GM23248 (cell line): ENCODE results near the gene MISP. TPM values are rescaled to one million over a fixed set of nuclear protein-coding genes. Genes with fewer than 3 reads are reported as not detected.
A peak's percentile ranks its signal among the peaks of the same experiment; 100 is the strongest.

ENCODE experiments used
- DNase-seq: peaks from one replicate; pipeline ENCODE4 v3.0.0-alpha.2; 2015
- H2AFZ ChIP-seq: fragments of 200-600 bp; sonication (generic); 2 replicates; pipeline ENCODE4 v1.6.1; 2016; ENCODE audit warnings: antibody characterized with exemption
- H3F3A ChIP-seq: fragments of 200-600 bp; sonication (generic); 2 replicates; pipeline ENCODE4 v1.6.1; 2016; ENCODE audit warnings: mild to moderate bottlenecking, antibody characterized with exemption, mixed run types; ENCODE audit not compliant: insufficient read depth
- H3K27ac ChIP-seq: fragments of 200-600 bp; sonication (generic); 2 replicates; pipeline ENCODE4 v1.5.1; 2016; ENCODE audit warnings: mild to moderate bottlenecking
- H3K27me3 ChIP-seq: fragments of 200-600 bp; sonication (generic); replicated peaks from 2 replicates; pipeline ENCODE4 v1.6.1; 2016; ENCODE audit warnings: mild to moderate bottlenecking; ENCODE audit not compliant: insufficient read depth
- H3K36me3 ChIP-seq: fragments of 200-600 bp; sonication (generic); 2 replicates; pipeline ENCODE4 v1.6.1; 2016; ENCODE audit warnings: low read depth, mild to moderate bottlenecking
- H3K4me1 ChIP-seq: fragments of 200-600 bp; sonication (generic); 2 replicates; pipeline ENCODE4 v1.6.1; 2016; ENCODE audit warnings: mild to moderate bottlenecking; ENCODE audit not compliant: insufficient read depth
- H3K4me2 ChIP-seq: fragments of 200-600 bp; sonication (generic); one replicate; pipeline ENCODE4 v1.6.1; 2016; ENCODE audit warnings: mild to moderate bottlenecking; ENCODE audit not compliant: unreplicated experiment
- H3K4me3 ChIP-seq: fragments of 200-600 bp; sonication (generic); 2 replicates; pipeline ENCODE4 v1.5.1; 2016; ENCODE audit warnings: mild to moderate bottlenecking
- H3K79me2 ChIP-seq: fragments of 200-600 bp; sonication (generic); 2 replicates; pipeline ENCODE4 v1.6.1; 2016; ENCODE audit warnings: mild to moderate bottlenecking; ENCODE audit not compliant: insufficient read depth
- H3K9ac ChIP-seq: fragments of 200-600 bp; sonication (generic); 2 replicates; pipeline ENCODE4 v1.6.1; 2016; ENCODE audit warnings: mild to moderate bottlenecking
- H3K9me2 ChIP-seq: fragments of 200-600 bp; sonication (generic); 2 replicates; pipeline ENCODE4 v1.6.1; 2016; ENCODE audit warnings: mixed run types, mild to moderate bottlenecking, moderate library complexity; ENCODE audit not compliant: insufficient read depth
- H3K9me3 ChIP-seq: fragments of 200-600 bp; sonication (generic); one replicate; pipeline ENCODE4 v1.6.1; 2017; ENCODE audit warnings: low read depth
- H4K20me1 ChIP-seq: fragments of 200-600 bp; sonication (generic); 2 replicates; pipeline ENCODE4 v1.6.0; 2016; ENCODE audit not compliant: insufficient read depth
- EZH2 ChIP-seq: fragments of 200-600 bp; sonication (generic); IDR thresholded peaks from 2 replicates; pipeline ENCODE4 v1.6.1; 2018; ENCODE audit warnings: antibody characterized with exemption, mild to moderate bottlenecking; ENCODE audit not compliant: insufficient read depth, poor library complexity, severe bottlenecking
- EZH2phosphoT487 ChIP-seq: fragments of 200-600 bp; sonication (generic); IDR thresholded peaks from 2 replicates; pipeline ENCODE4 v1.6.1; 2018; ENCODE audit warnings: antibody characterized with exemption, moderate library complexity, mild to moderate bottlenecking, low read depth; ENCODE audit not compliant: insufficient read depth
- WGBS, 2 experiments: methylation state at CpG; one replicate each; pipeline ENCODE4 v1.1.6; 2015 to 2017; ENCODE audit warnings: low lambda C conversion rate in 2 of 2, low coverage in 1 of 2; ENCODE audit errors: missing lambda C conversion rate in 2 of 2; 5-methylcytosine and 5-hydroxymethylcytosine counted together
- in situ Hi-C: fragments of 300-500 bp; cut with MboI; formaldehyde crosslinking; loops from 2 replicates; pipeline ENCODE4 v1.15.0; 2020
- polyA plus RNA-seq: library from polyadenylated mRNA; unstranded; fragments of >200 nt; fragmentation: Nextera tagmentation; extraction: Ambion mirVana; gene quantifications from 2 replicates; pipeline ENCODE4 v1.2.1, GENCODE V29; 2016
- total RNA-seq: library from RNA; depleted of rRNA; stranded (reverse); fragments of >200 nt; shearing (Covaris generic); gene quantifications from 2 replicates; pipeline ENCODE4 v1.2.3, GENCODE V29; 2014

The MISP gene
- total and polyA plus RNA-seq, 2 experiments from 2014 or later: not detected

DNA sequence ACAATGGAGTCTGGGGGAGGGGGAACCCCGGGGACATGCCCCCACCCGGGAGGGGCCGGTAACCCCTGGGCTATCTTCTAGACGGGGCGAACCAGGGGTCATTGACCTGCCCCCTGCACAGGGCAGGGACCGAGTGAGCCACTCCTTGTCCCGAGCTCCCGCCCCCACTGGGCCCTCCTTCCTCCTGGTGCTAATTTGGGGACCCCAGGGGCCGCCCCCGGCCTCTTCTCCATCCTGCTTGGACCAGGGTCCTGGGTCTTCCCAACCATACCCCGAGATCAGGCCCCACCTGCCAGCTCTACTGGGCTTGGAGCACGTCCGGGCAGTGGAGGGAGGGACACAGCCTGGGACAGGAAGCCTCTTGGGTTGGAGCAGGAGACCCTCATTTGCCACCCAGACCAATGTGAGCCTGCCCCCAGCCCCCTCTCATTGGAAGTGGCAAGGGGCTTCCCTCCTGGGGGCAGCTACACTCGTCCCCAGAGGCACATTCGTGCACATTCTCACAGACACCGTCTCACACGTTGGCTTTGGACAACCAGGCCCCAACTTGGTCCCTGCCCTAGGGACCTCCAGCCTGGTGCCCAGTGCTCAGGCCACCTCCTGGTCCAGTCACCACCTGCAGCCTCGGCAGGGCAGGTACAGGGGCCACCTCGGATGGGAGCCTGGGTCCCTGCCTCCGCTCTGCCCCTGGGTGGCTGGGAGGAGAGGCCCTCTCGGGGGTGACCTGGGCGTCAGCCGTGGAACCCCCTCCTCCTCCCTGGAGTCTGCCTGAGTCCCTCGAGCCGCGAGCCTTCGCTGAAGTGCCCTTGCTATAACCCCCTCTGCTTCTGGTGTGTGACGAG, 3.3 kb upstream of the MISP start:
- Histone ChIP-seq H4K20me1 (no peaks in the 10 kb centered on the region), H3K27me3 (no peaks in the 10 kb centered on the region), H3K4me3 (no peak overlapping the region), H3K36me3 (no peaks in the 10 kb centered on the region), H3K9ac (no peak overlapping the region), H2AFZ (no peak overlapping the region), H3K9me2 (no peaks in the 10 kb centered on the region), H3K9me3 (no peaks in the 10 kb centered on the region), H3K4me2 (no peak overlapping the region), H3F3A (no peaks in the 10 kb centered on the region), H3K4me1 (peaks cover 10% of the 10 kb centered on the region; the same call in 1 of the 2 replicates), H3K27ac (no peak overlapping the region), H3K79me2 (no peaks in the 10 kb centered on the region)
- no peak for DNase-seq
- in situ Hi-C loops: no loop called here
- TF ChIP-seq EZH2: no peak
- TF ChIP-seq EZH2phosphoT487: no peak
- 90 to 91% methylated on average over 26 to 28 of the region's 28 CpGs for WGBS, 2 experiments

DNA sequence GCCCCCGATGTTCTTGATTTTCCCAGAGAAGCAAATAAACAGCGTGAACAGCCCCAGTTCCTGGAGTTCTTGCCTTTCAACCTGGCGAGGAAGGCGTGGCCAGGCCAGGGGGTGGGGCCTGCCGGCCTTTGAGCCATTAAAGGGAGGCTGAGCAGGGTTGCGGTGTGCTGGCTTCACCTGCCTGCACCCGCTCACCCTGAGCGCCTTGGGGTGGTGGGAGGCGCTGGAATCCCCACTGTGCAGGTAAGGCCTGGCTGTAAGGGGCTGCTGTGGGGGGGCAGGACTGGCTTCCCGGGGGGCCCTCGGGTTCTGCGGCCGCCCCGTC, 2.7 kb upstream of the MISP start:
- Histone ChIP-seq H3K27me3 (no peaks in the 10 kb centered on the region), H3K36me3 (no peaks in the 10 kb centered on the region), H3K4me3 (no peak overlapping the region), H3K4me2 (no peak overlapping the region), H2AFZ (no peak overlapping the region), H3K4me1 (peaks cover 10% of the 10 kb centered on the region; the same call in 1 of the 2 replicates), H3K9me3 (no peaks in the 10 kb centered on the region), H3F3A (no peaks in the 10 kb centered on the region), H3K27ac (no peak overlapping the region), H3K9me2 (no peaks in the 10 kb centered on the region), H3K79me2 (no peaks in the 10 kb centered on the region), H3K9ac (no peak overlapping the region), H4K20me1 (no peaks in the 10 kb centered on the region)
- in situ Hi-C loops: no loop called here
- 57 to 67% methylated on average over 14 of the region's 14 CpGs for whole genome bisulfite sequencing, 2 experiments
- TF ChIP-seq EZH2 (no peak), EZH2phosphoT487 (no peak)
- DNase-seq: no peak

DNA sequence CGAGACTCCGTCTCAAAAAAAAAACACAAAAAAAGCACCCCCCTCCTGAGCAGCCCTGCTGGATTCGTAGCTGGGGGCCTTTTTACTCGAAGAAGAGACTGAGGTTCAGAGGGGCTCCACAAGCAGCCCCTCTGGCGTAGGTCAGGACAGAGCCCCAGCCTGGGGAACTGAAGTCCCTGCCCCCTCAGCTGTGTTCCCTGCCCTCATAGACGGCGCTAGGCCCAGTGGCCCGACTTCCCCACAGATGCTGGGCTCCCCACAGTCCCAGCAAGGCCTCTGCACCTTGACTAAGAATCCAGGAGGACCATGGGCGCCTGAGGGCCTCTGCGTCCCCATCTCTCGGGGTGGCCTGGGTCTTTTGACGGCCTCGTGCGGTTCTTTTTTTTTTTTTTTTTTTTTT, 1.1 kb upstream of the MISP start:
- 73 to 79% methylated on average over 12 to 14 of the region's 14 CpGs for WGBS, 2 experiments
- H3K79me2 ChIP-seq: no peaks in the 10 kb centered on the region
- no peaks in the 10 kb centered on the region for H3K36me3 ChIP-seq
- no peak overlapping the region for H3K27ac ChIP-seq
- DNase-seq: no peak
- H4K20me1 ChIP-seq: no peaks in the 10 kb centered on the region
- H3F3A ChIP-seq: no peaks in the 10 kb centered on the region
- TF ChIP-seq EZH2: no peak
- no peak for TF ChIP-seq EZH2phosphoT487
- H3K9me2 ChIP-seq: no peaks in the 10 kb centered on the region
- H3K9ac ChIP-seq: no peak overlapping the region
- H3K4me3 ChIP-seq: no peak overlapping the region
- H3K4me2 ChIP-seq: no peak overlapping the region
- no peaks in the 10 kb centered on the region for H3K27me3 ChIP-seq
- H2AFZ ChIP-seq: no peak overlapping the region
- in situ Hi-C loops: no loop called here
- H3K4me1 ChIP-seq: peaks cover 10% of the 10 kb centered on the region; the same call in 1 of the 2 replicates
- no peaks in the 10 kb centered on the region for H3K9me3 ChIP-seq

DNA sequence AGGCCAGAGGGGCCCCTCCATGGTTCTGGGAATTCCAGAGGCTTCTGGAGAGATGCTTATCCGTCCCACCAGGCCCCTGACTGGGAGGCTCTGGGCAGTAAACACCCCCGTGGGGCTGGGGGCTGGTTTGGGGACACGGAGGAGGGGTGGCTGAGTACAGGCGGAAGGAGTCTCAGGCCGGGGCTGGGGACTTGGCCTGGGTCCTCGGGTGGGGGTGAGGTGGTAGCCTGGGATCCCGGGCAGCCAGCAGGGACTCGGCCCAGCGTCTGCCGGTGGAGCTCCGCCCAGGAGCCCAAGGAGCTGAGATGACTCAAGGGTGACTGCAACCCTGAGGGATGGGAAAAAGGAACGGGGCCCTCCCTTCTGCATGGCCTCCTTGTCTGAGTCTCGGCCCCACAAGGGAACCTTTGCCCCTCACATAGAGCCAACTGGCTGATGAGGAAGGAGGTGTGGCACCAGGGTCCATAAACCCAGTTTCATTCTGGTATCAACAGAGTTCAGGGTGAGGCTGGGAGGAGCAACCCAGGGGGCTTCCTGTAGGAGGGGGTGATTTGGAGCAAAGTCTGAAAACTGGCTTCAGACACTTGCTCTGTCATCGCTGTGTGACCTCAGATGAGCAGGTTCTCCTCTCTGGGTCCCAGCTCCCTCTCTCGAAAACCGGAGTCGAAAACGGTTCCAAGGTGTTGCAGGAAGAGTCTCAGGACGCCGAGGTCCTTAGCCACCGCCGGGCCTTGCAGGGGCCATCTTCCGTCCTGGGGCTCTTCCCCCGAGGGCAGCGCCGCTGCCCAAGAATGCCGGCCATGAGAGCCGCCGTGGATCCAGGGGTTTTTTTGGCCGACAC, 809 bp downstream of the MISP start:
- H3K9ac ChIP-seq: peak overlapping the region; percentile 78
- DNase-seq: peak; percentile 95
- WGBS, 2 experiments: 56 to 79% methylated on average over 21 to 30 of the region's 30 CpGs
- no peaks in the 10 kb centered on the region for H3K9me2 ChIP-seq
- no peaks in the 10 kb centered on the region for H3K36me3 ChIP-seq
- peaks cover 10% of the 10 kb centered on the region; the same call in 1 of the 2 replicates for H3K4me1 ChIP-seq
- H4K20me1 ChIP-seq: no peaks in the 10 kb centered on the region
- in situ Hi-C loops: no loop called here
- H3K79me2 ChIP-seq: no peaks in the 10 kb centered on the region
- no peaks in the 10 kb centered on the region for H3F3A ChIP-seq
- TF ChIP-seq EZH2 (no peak), EZH2phosphoT487 (no peak)
- no peak overlapping the region for H3K4me3 ChIP-seq
- H3K4me2 ChIP-seq: peak overlapping the region; percentile 29
- H3K9me3 ChIP-seq: no peaks in the 10 kb centered on the region
- no peaks in the 10 kb centered on the region for H3K27me3 ChIP-seq
- peak overlapping the region; percentile 83 for H3K27ac ChIP-seq
- peak overlapping the region; percentile 81 for H2AFZ ChIP-seq
